ENCODE results near the gene HELZ.

GRCh38 chr17:67058036-67058435 is 187.0 kb downstream of the HELZ start:
- no peak for TF ChIP-seq MAX (IDR thresholded peaks at IDR 0.05)
- no peak for TF ChIP-seq CTCF (IDR thresholded peaks at IDR 0.05; ENCODE audit: low read depth, low read length, missing input control)
- TF ChIP-seq YY1 (IDR thresholded peaks at IDR 0.05) = no peak
- no peak for TF ChIP-seq TAF1 (conservative IDR thresholded peaks at IDR 0.05)
- TF ChIP-seq GABPA (IDR thresholded peaks at IDR 0.05 in 1 of 2, conservative IDR thresholded peaks at IDR 0.05 in 1 of 2) = no peak
- TF ChIP-seq, protein P1, sequence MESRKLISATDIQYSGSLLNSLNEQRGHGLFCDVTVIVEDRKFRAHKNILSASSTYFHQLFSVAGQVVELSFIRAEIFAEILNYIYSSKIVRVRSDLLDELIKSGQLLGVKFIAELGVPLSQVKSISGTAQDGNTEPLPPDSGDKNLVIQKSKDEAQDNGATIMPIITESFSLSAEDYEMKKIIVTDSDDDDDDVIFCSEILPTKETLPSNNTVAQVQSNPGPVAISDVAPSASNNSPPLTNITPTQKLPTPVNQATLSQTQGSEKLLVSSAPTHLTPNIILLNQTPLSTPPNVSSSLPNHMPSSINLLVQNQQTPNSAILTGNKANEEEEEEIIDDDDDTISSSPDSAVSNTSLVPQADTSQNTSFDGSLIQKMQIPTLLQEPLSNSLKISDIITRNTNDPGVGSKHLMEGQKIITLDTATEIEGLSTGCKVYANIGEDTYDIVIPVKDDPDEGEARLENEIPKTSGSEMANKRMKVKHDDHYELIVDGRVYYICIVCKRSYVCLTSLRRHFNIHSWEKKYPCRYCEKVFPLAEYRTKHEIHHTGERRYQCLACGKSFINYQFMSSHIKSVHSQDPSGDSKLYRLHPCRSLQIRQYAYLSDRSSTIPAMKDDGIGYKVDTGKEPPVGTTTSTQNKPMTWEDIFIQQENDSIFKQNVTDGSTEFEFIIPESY (IDR thresholded peaks at IDR 0.05) = no peak
- no peak for TF ChIP-seq RXRA (IDR thresholded peaks at IDR 0.05)
- no peak for TF ChIP-seq JUND (IDR thresholded peaks at IDR 0.05)
